Activated naive CD8-positive, alpha-beta T cell treated with anti-CD3 and anti-CD28 coated beads, Interleukin-2, amount 50 U/mL, for 16 hours (primary cell): ENCODE measurements around the gene CACNA1E.

Experiments used
- DNase-seq: peaks from one replicate; pipeline ENCODE4 v3.0.0-alpha.2; 2020; ENCODE audit warnings: low read depth, low spot score

CACNA1E gene

GRCh38 chr1:181577475-181577874 is 94.2 kb downstream of the CACNA1E start:
- no peak for DNase-seq

GRCh38 chr1:181583598-181583997 is 100.3 kb downstream of the CACNA1E start:
- no peak for DNase-seq

GRCh38 chr1:181587870-181588438 is 104.6 kb downstream of the CACNA1E start:
- DNase-seq: no peak

- no peak for DNase-seq
Observed at GRCh38 chr1:181588631-181589030, 105.3 kb downstream of the CACNA1E start.

- no peak for DNase-seq
Observed at GRCh38 chr1:181592255-181592859, 109.0 kb downstream of the CACNA1E start.

- no peak for DNase-seq
Observed at GRCh38 chr1:181593042-181593441, 109.7 kb downstream of the CACNA1E start.

GRCh38 chr1:181594553-181594952 is 111.2 kb downstream of the CACNA1E start:
- DNase-seq: no peak

- DNase-seq: no peak
Observed at GRCh38 chr1:181595234-181595633, 111.9 kb downstream of the CACNA1E start.

- DNase-seq: no peak
Observed at GRCh38 chr1:181601186-181601950, 118.1 kb downstream of the CACNA1E start.

- DNase-seq: no peak
Observed at GRCh38 chr1:181603735-181604410, 120.6 kb downstream of the CACNA1E start.

GRCh38 chr1:181604482-181605249 is 121.3 kb downstream of the CACNA1E start:
- DNase-seq: no peak

GRCh38 chr1:181607524-181607923 is 124.2 kb downstream of the CACNA1E start:
- no peak for DNase-seq

- no peak for DNase-seq
Observed at GRCh38 chr1:181608386-181608785, 125.1 kb downstream of the CACNA1E start.

- DNase-seq: no peak
Observed at GRCh38 chr1:181608948-181609347, 125.6 kb downstream of the CACNA1E start.

GRCh38 chr1:181612100-181612499 is 128.8 kb downstream of the CACNA1E start:
- DNase-seq: no peak

GRCh38 chr1:181618559-181618958 is 135.2 kb downstream of the CACNA1E start:
- no peak for DNase-seq

- DNase-seq: no peak
Observed at GRCh38 chr1:181620183-181620582, 136.9 kb downstream of the CACNA1E start.

- no peak for DNase-seq
Observed at GRCh38 chr1:181623850-181624249, 140.5 kb downstream of the CACNA1E start.

GRCh38 chr1:181626279-181626938 is 143.1 kb downstream of the CACNA1E start:
- DNase-seq: no peak

- no peak for DNase-seq
Observed at GRCh38 chr1:181630398-181630797, 147.1 kb downstream of the CACNA1E start.

GRCh38 chr1:181630838-181631237 is 147.5 kb downstream of the CACNA1E start:
- DNase-seq: no peak
